MCF 10A (cell line): ENCODE results near the gene PTPN4. TPM values are rescaled to one million over a fixed set of nuclear protein-coding genes. Genes with fewer than 3 reads are reported as not detected.

Experiments
- BruUV-seq: library from RNA; stranded (reverse); fragments of 400-500 nt; replicated peaks from 2 replicates; lab custom pipeline; 2021; lab: Mats Ljungman, UMichigan
- CTCF ChIA-PET: fragments of 300-600 bp; sonication (Branson Sonifier 250); formaldehyde crosslinking; extraction: SDS; loops from one replicate; lab custom pipeline; 2021; ENCODE audit warnings: antibody characterized with exemption, inconsistent platforms; lab: Yijun Ruan, JAX
- POLR2A ChIA-PET: fragments of 300-600, 350-650 bp; sonication (Branson Sonifier 250); formaldehyde crosslinking; extraction: SDS; loops from one replicate; lab custom pipeline; 2020; ENCODE audit warnings: antibody characterized with exemption, inconsistent platforms; lab: Yijun Ruan, JAX
- DNase-seq: peaks from one replicate; pipeline ENCODE4 v3.0.0-alpha.2; 2018; ENCODE audit not compliant: unreplicated experiment
- H3K27ac Mint-ChIP-seq: one replicate; pipeline ENCODE4 v1.8.0; 2022; ENCODE audit warnings: mild to moderate bottlenecking, low read depth, mixed read lengths; ENCODE audit not compliant: unreplicated experiment
- H3K27me3 Mint-ChIP-seq: one replicate; pipeline ENCODE4 v1.8.0; 2022; ENCODE audit warnings: mixed read lengths; ENCODE audit not compliant: insufficient read depth, unreplicated experiment
- H3K36me3 Mint-ChIP-seq: one replicate; pipeline ENCODE4 v1.8.0; 2022; ENCODE audit warnings: mild to moderate bottlenecking, moderate library complexity, mixed read lengths; ENCODE audit not compliant: insufficient read depth, unreplicated experiment
- H3K4me1 Mint-ChIP-seq: one replicate; pipeline ENCODE4 v1.8.0; 2022; ENCODE audit warnings: mixed read lengths; ENCODE audit not compliant: insufficient read depth, unreplicated experiment
- H3K4me3 Mint-ChIP-seq: one replicate; pipeline ENCODE4 v1.8.0; 2022; ENCODE audit warnings: mild to moderate bottlenecking, moderate library complexity, mixed read lengths; ENCODE audit not compliant: unreplicated experiment
- H3K9me3 Mint-ChIP-seq: one replicate; pipeline ENCODE4 v1.8.0; 2022; ENCODE audit warnings: mixed read lengths; ENCODE audit not compliant: unreplicated experiment
- intact Hi-C: fragments of 100-400 bp; cut with micrococcal nuclease; formaldehyde crosslinking; loops from 2 replicates; pipeline ENCODE4 v1.14.1; 2022
- total RNA-seq: library from RNA; stranded (reverse); gene quantifications from 2 replicates; pipeline ENCODE4 v1.2.3, GENCODE V29; 2022
- TF ChIP-seq, protein P1 (sequence below): fragments of 200-600 bp; IDR thresholded peaks from one replicate; pipeline ENCODE4 v1.8.0; 2022; ENCODE audit warnings: antibody characterized with exemption, mild to moderate bottlenecking; ENCODE audit not compliant: unreplicated experiment

The PTPN4 gene
- total RNA-seq, 1 experiment from 2014 or later = 21.1 TPM

DNA sequence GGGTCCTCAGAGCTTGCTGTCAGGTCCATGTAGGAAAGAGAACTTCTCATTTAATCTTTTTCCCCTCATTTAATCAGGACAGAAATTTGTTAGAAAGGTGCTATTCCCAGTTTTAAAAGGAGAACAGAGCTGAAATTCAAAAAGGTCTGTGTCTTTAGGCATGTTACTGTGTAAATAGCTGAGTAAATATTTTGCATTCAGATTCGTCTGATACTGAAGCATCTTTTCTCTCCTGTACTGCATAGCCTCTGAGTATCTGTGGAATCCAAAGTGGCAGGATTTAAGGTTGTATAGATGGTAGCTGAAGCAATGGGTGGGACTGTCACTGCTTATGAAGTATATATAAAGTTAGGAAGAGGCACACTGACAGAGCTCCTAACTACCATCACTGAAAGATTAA, 9.0 kb downstream of the PTPN4 start:
- Mint-ChIP-seq H3K27ac (no peak overlapping the region), H3K27me3 (no peaks in the 10 kb centered on the region), H3K36me3 (no peaks in the 10 kb centered on the region), H3K4me1 (peaks cover 38% of the 10 kb centered on the region), H3K9me3 (no peaks in the 10 kb centered on the region), H3K4me3 (no peak overlapping the region)
- no TSS peak for BruUV-seq
- intact Hi-C loops = no loop called here
- ChIA-PET CTCF (interaction anchor here (0.6 to 1.2 kb wide), 3 partner anchors 15 to 106 kb away, joined by 3 to 5 read pairs (median 4); no protein-coding TSS in a partner anchor), POLR2A (interaction anchor here (0.7 to 2.9 kb wide), 5 partner anchors 9 to 41 kb away, joined by 3 to 17 read pairs (median 6); partner anchors contain the start of gene PTPN4)
- TF ChIP-seq, protein P1, sequence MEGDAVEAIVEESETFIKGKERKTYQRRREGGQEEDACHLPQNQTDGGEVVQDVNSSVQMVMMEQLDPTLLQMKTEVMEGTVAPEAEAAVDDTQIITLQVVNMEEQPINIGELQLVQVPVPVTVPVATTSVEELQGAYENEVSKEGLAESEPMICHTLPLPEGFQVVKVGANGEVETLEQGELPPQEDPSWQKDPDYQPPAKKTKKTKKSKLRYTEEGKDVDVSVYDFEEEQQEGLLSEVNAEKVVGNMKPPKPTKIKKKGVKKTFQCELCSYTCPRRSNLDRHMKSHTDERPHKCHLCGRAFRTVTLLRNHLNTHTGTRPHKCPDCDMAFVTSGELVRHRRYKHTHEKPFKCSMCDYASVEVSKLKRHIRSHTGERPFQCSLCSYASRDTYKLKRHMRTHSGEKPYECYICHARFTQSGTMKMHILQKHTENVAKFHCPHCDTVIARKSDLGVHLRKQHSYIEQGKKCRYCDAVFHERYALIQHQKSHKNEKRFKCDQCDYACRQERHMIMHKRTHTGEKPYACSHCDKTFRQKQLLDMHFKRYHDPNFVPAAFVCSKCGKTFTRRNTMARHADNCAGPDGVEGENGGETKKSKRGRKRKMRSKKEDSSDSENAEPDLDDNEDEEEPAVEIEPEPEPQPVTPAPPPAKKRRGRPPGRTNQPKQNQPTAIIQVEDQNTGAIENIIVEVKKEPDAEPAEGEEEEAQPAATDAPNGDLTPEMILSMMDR = no peak
- no peak for DNase-seq

DNA sequence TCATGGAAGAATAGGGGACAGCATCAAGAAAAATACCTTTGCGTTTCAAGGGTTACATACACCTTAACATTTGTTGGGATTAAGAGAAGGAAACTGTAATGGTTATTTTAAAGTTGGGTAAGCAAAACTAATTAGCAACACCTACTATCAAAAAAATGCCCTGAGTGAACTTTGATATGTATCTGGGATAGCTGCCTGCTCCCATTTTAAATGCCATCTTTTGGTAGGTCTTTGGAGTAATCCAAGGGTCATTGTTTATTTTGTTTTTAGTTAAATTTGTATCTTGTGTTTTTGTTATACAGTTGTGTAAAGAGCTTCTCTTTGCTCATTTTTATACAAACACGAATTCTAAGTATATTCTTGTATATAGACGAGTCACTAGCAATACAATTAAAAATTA, 9.9 kb downstream of the PTPN4 start:
- H3K4me3 Mint-ChIP-seq = no peak overlapping the region
- H3K27me3 Mint-ChIP-seq = no peaks in the 10 kb centered on the region
- H3K36me3 Mint-ChIP-seq = no peaks in the 10 kb centered on the region
- H3K4me1 Mint-ChIP-seq = peaks cover 29% of the 10 kb centered on the region
- H3K9me3 Mint-ChIP-seq = no peaks in the 10 kb centered on the region
- no peak overlapping the region for H3K27ac Mint-ChIP-seq
- ChIA-PET CTCF (interaction anchor here (0.6 to 1.2 kb wide), 5 partner anchors 16 to 405 kb away, joined by 3 to 5 read pairs (median 3); no protein-coding TSS in a partner anchor), POLR2A (interaction anchor here (0.8 to 2.9 kb wide), 5 partner anchors 8 to 68 kb away, joined by 3 to 17 read pairs (median 3); partner anchors contain the start of gene PTPN4)
- intact Hi-C loops = no loop called here
- DNase-seq = no peak
- TF ChIP-seq, protein P1 = no peak
- no TSS peak for BruUV-seq

DNA sequence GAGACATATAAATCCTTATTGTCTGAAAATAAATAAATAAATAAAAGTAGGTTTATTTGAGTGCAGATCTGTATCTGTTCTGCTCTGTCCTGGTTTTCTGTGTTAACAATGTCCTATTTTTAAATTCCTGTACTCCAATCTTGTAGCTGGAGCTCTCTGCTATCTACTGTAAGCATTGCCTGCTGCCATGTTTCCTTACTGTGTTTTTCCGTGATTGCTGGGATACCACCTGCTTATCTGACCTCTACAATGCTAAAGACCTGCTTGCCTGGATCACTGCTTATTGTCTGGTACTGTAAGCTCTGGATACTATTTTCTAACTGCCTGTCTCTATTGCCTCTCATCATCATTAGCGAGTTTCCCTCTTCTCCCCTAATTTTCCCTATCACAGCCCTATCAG, 11.6 kb downstream of the PTPN4 start:
- BruUV-seq = no TSS peak
- no peak for DNase-seq
- TF ChIP-seq, protein P1 = no peak
- intact Hi-C loops = no loop called here
- H3K27ac Mint-ChIP-seq = no peak overlapping the region
- H3K27me3 Mint-ChIP-seq = no peaks in the 10 kb centered on the region
- H3K36me3 Mint-ChIP-seq = no peaks in the 10 kb centered on the region
- H3K4me1 Mint-ChIP-seq = peaks cover 16% of the 10 kb centered on the region
- ChIA-PET POLR2A (interaction anchor here (0.6 to 2.9 kb wide), 3 partner anchors 12 to 246 kb away, joined by 3 to 17 read pairs (median 3); partner anchors contain the start of gene PTPN4), CTCF (interaction anchor here (1.3 kb wide), 1 partner anchor 12 kb away, joined by 3 read pairs; the partner anchor contains the start of gene PTPN4)
- H3K4me3 Mint-ChIP-seq = no peak overlapping the region
- no peaks in the 10 kb centered on the region for H3K9me3 Mint-ChIP-seq

DNA sequence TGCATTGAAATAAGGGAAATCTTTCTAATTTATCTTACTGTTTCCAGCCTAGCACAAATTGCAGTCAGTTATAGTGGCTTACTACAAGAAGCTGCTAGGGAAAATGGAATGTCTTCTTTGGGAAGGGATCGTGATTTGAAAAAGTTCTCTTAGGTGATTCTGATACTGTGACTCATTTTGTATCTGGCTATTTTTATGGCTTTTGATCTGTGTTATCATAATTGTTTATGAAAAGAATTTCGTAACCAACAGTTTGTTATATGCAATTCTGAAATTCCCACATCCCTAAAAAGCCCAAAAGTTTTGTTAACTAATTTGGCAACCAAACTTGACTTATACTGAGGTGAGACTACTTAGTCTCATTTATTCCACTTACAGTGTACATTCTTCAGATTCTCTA, 12.4 kb downstream of the PTPN4 start:
- H3K27me3 Mint-ChIP-seq = no peaks in the 10 kb centered on the region
- intact Hi-C loops = no loop called here
- no TSS peak for BruUV-seq
- H3K36me3 Mint-ChIP-seq = no peaks in the 10 kb centered on the region
- POLR2A ChIA-PET = interaction anchor here (0.6 to 1.5 kb wide), 6 partner anchors 9 to 245 kb away, joined by 3 to 6 read pairs (median 4); partner anchors contain the start of gene PTPN4
- H3K4me1 Mint-ChIP-seq = peaks cover 11% of the 10 kb centered on the region
- no peak for DNase-seq
- no peak overlapping the region for H3K4me3 Mint-ChIP-seq
- no peaks in the 10 kb centered on the region for H3K9me3 Mint-ChIP-seq
- CTCF ChIA-PET = interaction anchor here (0.8 kb wide), 1 partner anchor 69 kb away, joined by 4 read pairs; no protein-coding TSS in a partner anchor
- no peak overlapping the region for H3K27ac Mint-ChIP-seq
- TF ChIP-seq, protein P1 = no peak
